GM21717 (cell line): Measurements from ENCODE around the gene METTL21C.

ENCODE experiments used
- ATAC-seq: cut with Tn5 transposase; IDR thresholded peaks from one replicate; pipeline ENCODE4 v1.9.1; 2021; ENCODE audit warnings: mild to moderate bottlenecking, moderate library complexity; ENCODE audit not compliant: unreplicated experiment

The METTL21C gene

GRCh38 chr13:102694937-102695336, at the start of gene METTL21C:
TSS of gene METTL21C (minus strand) at chr13:102695044. CDS start at chr13:102694498, 546 bp downstream.
- no peak for ATAC-seq

GRCh38 chr13:102742506-102742905, 47.7 kb upstream of the METTL21C start:
- no peak for ATAC-seq

GRCh38 chr13:102742101-102742500, 47.3 kb upstream of the METTL21C start:
- ATAC-seq: no peak

GRCh38 chr13:102729560-102730270, 34.9 kb upstream of the METTL21C start:
- no peak for ATAC-seq

GRCh38 chr13:102726430-102726829, 31.6 kb upstream of the METTL21C start:
- no peak for ATAC-seq

GRCh38 chr13:102724923-102725322, 30.1 kb upstream of the METTL21C start:
- no peak for ATAC-seq

GRCh38 chr13:102721800-102722231, 27.0 kb upstream of the METTL21C start:
- no peak for ATAC-seq

- ATAC-seq: no peak
These were observed 23.9 kb upstream of the METTL21C start for GRCh38 chr13:102718746-102719145.

GRCh38 chr13:102715447-102715846, 20.6 kb upstream of the METTL21C start:
- no peak for ATAC-seq

- no peak for ATAC-seq
These were observed 15.4 kb upstream of the METTL21C start for GRCh38 chr13:102710261-102710679.

- no peak for ATAC-seq
These were observed 14.7 kb upstream of the METTL21C start for GRCh38 chr13:102709536-102709935.

- no peak for ATAC-seq
These were observed 14.1 kb upstream of the METTL21C start for GRCh38 chr13:102708991-102709390.

- no peak for ATAC-seq
These were observed 13.4 kb upstream of the METTL21C start for GRCh38 chr13:102708211-102708610.

GRCh38 chr13:102707467-102707866, 12.6 kb upstream of the METTL21C start:
- ATAC-seq: no peak

- no peak for ATAC-seq
These were observed 9.6 kb upstream of the METTL21C start for GRCh38 chr13:102704238-102705058.

- no peak for ATAC-seq
These were observed 8.8 kb upstream of the METTL21C start for GRCh38 chr13:102703726-102704035.

- no peak for ATAC-seq
These were observed 8.3 kb upstream of the METTL21C start for GRCh38 chr13:102702965-102703725.

GRCh38 chr13:102701331-102701730, 6.5 kb upstream of the METTL21C start:
- ATAC-seq: no peak

- ATAC-seq: no peak
These were observed 5.5 kb upstream of the METTL21C start for GRCh38 chr13:102700088-102701031.

GRCh38 chr13:102699504-102699903, 4.7 kb upstream of the METTL21C start:
- no peak for ATAC-seq

GRCh38 chr13:102698649-102698980, 3.8 kb upstream of the METTL21C start:
- ATAC-seq: no peak
